Amniotic stem cell (primary cell): ENCODE measurements around the gene PREB.

Experiments
- DNase-seq: peaks from one replicate; lab custom pipeline; 2025; lab: John Stamatoyannopoulos, UW

The PREB gene

GRCh38 chr2:27082773-27083409 is 51.5 kb downstream of the PREB start:
- no peak for DNase-seq

- DNase-seq: no peak
Observed at GRCh38 chr2:27081984-27082772, 52.3 kb downstream of the PREB start.
